Activated T-helper 17 cell treated with anti-CD3 and anti-CD28 coated beads, Interleukin-2, amount 50 U/mL, for 72 hours (primary cell): ENCODE results near the gene BIRC6. TPM values are rescaled to one million over a fixed set of nuclear protein-coding genes. Genes with fewer than 3 reads are reported as not detected.
"Not testable (repeated sequence)": the region's sequence is repeated elsewhere in the genome, so short reads cannot be mapped to it uniquely, and the experiment has no call there.

Experiments
- ATAC-seq: fragments of 150-1000 bp; cut with Tn5 transposase; replicated peaks from 2 replicates; pipeline ENCODE4 v1.10.0; 2021; ENCODE audit warnings: mild to moderate bottlenecking, moderate library complexity
- H3K27ac Mint-ChIP-seq: one replicate; pipeline ENCODE4 v1.8.0; 2022; ENCODE audit warnings: mixed read lengths
- H3K27me3 Mint-ChIP-seq: one replicate; pipeline ENCODE4 v1.8.0; 2022; ENCODE audit warnings: mixed read lengths
- H3K36me3 Mint-ChIP-seq: one replicate; pipeline ENCODE4 v1.8.0; 2022; ENCODE audit warnings: low read depth, mild to moderate bottlenecking, mixed read lengths
- H3K4me1 Mint-ChIP-seq: one replicate; pipeline ENCODE4 v1.8.0; 2022; ENCODE audit warnings: mixed read lengths
- H3K4me3 Mint-ChIP-seq: one replicate; pipeline ENCODE4 v1.8.0; 2022; ENCODE audit warnings: mild to moderate bottlenecking, mixed read lengths
- H3K9me3 Mint-ChIP-seq: one replicate; pipeline ENCODE4 v1.8.0; 2022; ENCODE audit warnings: mixed read lengths
- total RNA-seq, 2 donors: library from RNA; stranded (reverse); gene quantifications; one replicate each; pipeline ENCODE4 v1.2.3, GENCODE V29; 2022

Gene BIRC6
- total RNA-seq, 2 donors from 2014 or later = 114 to 117 TPM

- Mint-ChIP-seq H3K4me1 (peaks cover 54% of the 10 kb centered on the region), H3K36me3 (peaks cover 61% of the 10 kb centered on the region)
- H3K27ac Mint-ChIP-seq, H3K27me3 Mint-ChIP-seq, ATAC-seq, H3K9me3 Mint-ChIP-seq, H3K4me3 Mint-ChIP-seq: not testable (repeated sequence)
Measured at GRCh38 chr2:32362997-32363396, 6.2 kb downstream of the BIRC6 start.

GRCh38 chr2:32363597-32363996, 6.8 kb downstream of the BIRC6 start:
- no peak for ATAC-seq
- H3K27ac Mint-ChIP-seq = no peak overlapping the region
- H3K4me1 Mint-ChIP-seq = peaks cover 49% of the 10 kb centered on the region
- H3K36me3 Mint-ChIP-seq = peaks cover 55% of the 10 kb centered on the region
- no peak overlapping the region for H3K4me3 Mint-ChIP-seq
- H3K9me3 Mint-ChIP-seq = no peaks in the 10 kb centered on the region
- H3K27me3 Mint-ChIP-seq = no peaks in the 10 kb centered on the region

- H3K27me3 Mint-ChIP-seq, ATAC-seq: not testable (repeated sequence)
- peaks cover 48% of the 10 kb centered on the region for H3K4me1 Mint-ChIP-seq
Measured at GRCh38 chr2:32364290-32364689, 7.5 kb downstream of the BIRC6 start.

GRCh38 chr2:32365679-32366078, 8.9 kb downstream of the BIRC6 start:
- ATAC-seq = not testable (repeated sequence)

More at GRCh38 chr2:32364290-32364689, 7.5 kb downstream of the BIRC6 start:
- peak overlapping the region; percentile 69 for H3K27ac Mint-ChIP-seq
- not testable (repeated sequence) for H3K9me3 Mint-ChIP-seq
- peaks cover 48% of the 10 kb centered on the region for H3K36me3 Mint-ChIP-seq
- peak overlapping the region; percentile 15 for H3K4me3 Mint-ChIP-seq

GRCh38 chr2:32366595-32366994, 9.8 kb downstream of the BIRC6 start:
- Mint-ChIP-seq H3K27me3 (no peaks in the 10 kb centered on the region), H3K27ac (peak overlapping the region; percentile 50), H3K9me3 (no peaks in the 10 kb centered on the region), H3K4me3 (no peak overlapping the region), H3K36me3 (peaks cover 27% of the 10 kb centered on the region), H3K4me1 (peaks cover 32% of the 10 kb centered on the region)
- ATAC-seq = no peak

More at GRCh38 chr2:32365679-32366078, 8.9 kb downstream of the BIRC6 start:
- H3K4me3 Mint-ChIP-seq, H3K9me3 Mint-ChIP-seq, H3K27me3 Mint-ChIP-seq, H3K27ac Mint-ChIP-seq: not testable (repeated sequence)
- Mint-ChIP-seq H3K4me1 (peaks cover 36% of the 10 kb centered on the region), H3K36me3 (peaks cover 34% of the 10 kb centered on the region)

- Mint-ChIP-seq H3K9me3 (no peaks in the 10 kb centered on the region), H3K27me3 (no peaks in the 10 kb centered on the region), H3K27ac (peak overlapping the region; percentile 34), H3K4me3 (no peak overlapping the region), H3K36me3 (peaks cover 37% of the 10 kb centered on the region), H3K4me1 (peaks cover 21% of the 10 kb centered on the region)
- no peak for ATAC-seq
Measured at GRCh38 chr2:32369222-32369621, 12.4 kb downstream of the BIRC6 start.

GRCh38 chr2:32370942-32371341, 14.1 kb downstream of the BIRC6 start:
- H3K9me3 Mint-ChIP-seq = not testable (repeated sequence)

GRCh38 chr2:32372519-32373182, 15.8 kb downstream of the BIRC6 start:
- no peaks in the 10 kb centered on the region for H3K9me3 Mint-ChIP-seq
- no peak overlapping the region for H3K4me3 Mint-ChIP-seq
- peaks cover 20% of the 10 kb centered on the region for H3K36me3 Mint-ChIP-seq
- ATAC-seq = no peak
- no peak overlapping the region for H3K27ac Mint-ChIP-seq
- peaks cover 18% of the 10 kb centered on the region for H3K4me1 Mint-ChIP-seq
- H3K27me3 Mint-ChIP-seq = no peaks in the 10 kb centered on the region

More at GRCh38 chr2:32370942-32371341, 14.1 kb downstream of the BIRC6 start:
- H3K4me1 Mint-ChIP-seq = peaks cover 21% of the 10 kb centered on the region
- H3K27me3 Mint-ChIP-seq, H3K27ac Mint-ChIP-seq, ATAC-seq, H3K4me3 Mint-ChIP-seq: not testable (repeated sequence)
- H3K36me3 Mint-ChIP-seq = peaks cover 26% of the 10 kb centered on the region

- Mint-ChIP-seq H3K36me3 (peaks cover 40% of the 10 kb centered on the region), H3K4me1 (peaks cover 11% of the 10 kb centered on the region), H3K4me3 (peak overlapping the region; percentile 17), H3K9me3 (no peaks in the 10 kb centered on the region), H3K27me3 (no peaks in the 10 kb centered on the region), H3K27ac (peak overlapping the region; percentile 43)
- no peak for ATAC-seq
Measured at GRCh38 chr2:32375228-32375892, 18.5 kb downstream of the BIRC6 start.

GRCh38 chr2:32376756-32377155, 19.9 kb downstream of the BIRC6 start:
- no peaks in the 10 kb centered on the region for H3K27me3 Mint-ChIP-seq
- no peaks in the 10 kb centered on the region for H3K9me3 Mint-ChIP-seq
- no peak overlapping the region for H3K4me3 Mint-ChIP-seq
- ATAC-seq = no peak
- peaks cover 11% of the 10 kb centered on the region for H3K4me1 Mint-ChIP-seq
- H3K27ac Mint-ChIP-seq = no peak overlapping the region
- H3K36me3 Mint-ChIP-seq = peaks cover 54% of the 10 kb centered on the region

- Mint-ChIP-seq H3K27me3 (no peaks in the 10 kb centered on the region), H3K4me3 (no peak overlapping the region), H3K9me3 (no peaks in the 10 kb centered on the region), H3K36me3 (peaks cover 54% of the 10 kb centered on the region), H3K27ac (no peak overlapping the region), H3K4me1 (peaks cover 11% of the 10 kb centered on the region)
- no peak for ATAC-seq
Measured at GRCh38 chr2:32377928-32378327, 21.1 kb downstream of the BIRC6 start.

- peak overlapping the region; percentile 53 for H3K27ac Mint-ChIP-seq
- H3K27me3 Mint-ChIP-seq = no peaks in the 10 kb centered on the region
- no peak for ATAC-seq
- H3K4me1 Mint-ChIP-seq = peaks cover 11% of the 10 kb centered on the region
- peaks cover 61% of the 10 kb centered on the region for H3K36me3 Mint-ChIP-seq
- H3K4me3 Mint-ChIP-seq = no peak overlapping the region
- no peaks in the 10 kb centered on the region for H3K9me3 Mint-ChIP-seq
Measured at GRCh38 chr2:32379352-32379751, 22.5 kb downstream of the BIRC6 start.

GRCh38 chr2:32383858-32384257, 27.0 kb downstream of the BIRC6 start:
- Mint-ChIP-seq H3K4me1 (peaks cover 6% of the 10 kb centered on the region), H3K27me3 (no peaks in the 10 kb centered on the region), H3K9me3 (no peaks in the 10 kb centered on the region), H3K4me3 (no peak overlapping the region), H3K36me3 (peaks cover 90% of the 10 kb centered on the region), H3K27ac (no peak overlapping the region)
- no peak for ATAC-seq

GRCh38 chr2:32384529-32384928, 27.7 kb downstream of the BIRC6 start:
- Mint-ChIP-seq H3K9me3 (no peaks in the 10 kb centered on the region), H3K36me3 (peaks cover 92% of the 10 kb centered on the region), H3K27ac (no peak overlapping the region), H3K4me1 (peaks cover 6% of the 10 kb centered on the region), H3K4me3 (no peak overlapping the region), H3K27me3 (no peaks in the 10 kb centered on the region)
- no peak for ATAC-seq

- ATAC-seq = no peak
- Mint-ChIP-seq H3K27ac (peak overlapping the region; percentile 33), H3K27me3 (no peaks in the 10 kb centered on the region), H3K9me3 (no peaks in the 10 kb centered on the region), H3K36me3 (peaks cover 92% of the 10 kb centered on the region), H3K4me1 (peaks cover 6% of the 10 kb centered on the region), H3K4me3 (no peak overlapping the region)
Measured at GRCh38 chr2:32386739-32387138, 29.9 kb downstream of the BIRC6 start.
